IMR-90 (cell line): ENCODE data around the gene PTPRCAP. TPM values are rescaled to one million over a fixed set of nuclear protein-coding genes. Genes with fewer than 3 reads are reported as not detected.

Experiments used
- ATAC-seq: fragments of 200-7000 bp; cut with Tn5 transposase; 2 replicates; pipeline ENCODE4 v1.9.1; 2020; ENCODE audit warnings: low read depth, mild to moderate bottlenecking, moderate library complexity
- BruUV-seq: library from RNA; stranded (reverse); fragments of 400-500 nt; replicated peaks from 2 replicates; lab custom pipeline; 2021; lab: Mats Ljungman, UMichigan
- CTCF ChIA-PET: fragments of 300-600 bp; formaldehyde crosslinking; extraction: SDS; loops from one replicate; lab custom pipeline; 2021; ENCODE audit warnings: antibody characterized with exemption; lab: Yijun Ruan, JAX
- POLR2A ChIA-PET: fragments of 300-600 bp; sonication (Branson Sonifier 250); formaldehyde crosslinking; loops from one replicate; lab custom pipeline; 2022; ENCODE audit warnings: antibody characterized with exemption; ENCODE audit not compliant: unreplicated experiment; lab: Charles Lee
- DNase-seq: peaks from one replicate; pipeline ENCODE4 v3.0.0; 2013
- H2AFZ ChIP-seq: replicated peaks from 2 replicates; pipeline ENCODE3; 2013; ENCODE audit warnings: low read length, mild to moderate bottlenecking; ENCODE audit not compliant: poor library complexity
- H2AK5ac ChIP-seq: 2 replicates; pipeline ENCODE4 v1.6.1; 2013; ENCODE audit warnings: low read depth, low read length, inconsistent platforms
- H2AK9ac ChIP-seq: replicated peaks from 2 replicates; pipeline ENCODE3; 2013; ENCODE audit warnings: mild to moderate bottlenecking, low read depth, low read length, moderate library complexity; ENCODE audit not compliant: poor library complexity
- H2BK120ac ChIP-seq: 2 replicates; pipeline ENCODE4 v1.6.1; 2013; ENCODE audit warnings: low read depth, low read length, inconsistent platforms
- H2BK15ac ChIP-seq: 3 replicates; pipeline ENCODE4 v1.6.1; 2013; ENCODE audit warnings: low read depth, low read length, inconsistent platforms
- H2BK20ac ChIP-seq: 2 replicates; pipeline ENCODE4 v1.6.1; 2013; ENCODE audit warnings: low read depth, mild to moderate bottlenecking, inconsistent platforms, low read length, moderate library complexity
- H2BK5ac ChIP-seq: 2 replicates; pipeline ENCODE4 v1.6.1; 2013; ENCODE audit warnings: mild to moderate bottlenecking, low read depth, low read length, inconsistent platforms; ENCODE audit not compliant: poor library complexity, severe bottlenecking
- H3K14ac ChIP-seq: replicated peaks from 2 replicates; pipeline ENCODE4 v1.6.1; 2013; ENCODE audit warnings: low read depth, low read length, inconsistent platforms
- H3K18ac ChIP-seq: 2 replicates; pipeline ENCODE4 v1.6.1; 2013; ENCODE audit warnings: low read depth, low read length, control low read depth
- H3K23ac ChIP-seq: 2 replicates; pipeline ENCODE4 v1.6.1; 2013; ENCODE audit warnings: low read depth, low read length, inconsistent platforms
- H3K27ac ChIP-seq: 2 replicates; pipeline ENCODE4 v1.5.1; 2013; ENCODE audit warnings: mild to moderate bottlenecking, control low read depth, low read length; ENCODE audit not compliant: insufficient read depth
- H3K27me3 ChIP-seq: 2 replicates; pipeline ENCODE4 v1.6.1; 2013; ENCODE audit warnings: low read length; ENCODE audit not compliant: control insufficient read depth, insufficient read depth
- H3K36me3 ChIP-seq: 2 replicates; pipeline ENCODE4 v1.6.1; 2013; ENCODE audit warnings: low read length, mixed read lengths; ENCODE audit not compliant: control insufficient read depth, insufficient read depth
- H3K4ac ChIP-seq: 2 replicates; pipeline ENCODE4 v1.6.1; 2013; ENCODE audit warnings: low read depth, low read length, inconsistent platforms
- H3K4me1 ChIP-seq: 2 replicates; pipeline ENCODE4 v1.6.1; 2013; ENCODE audit warnings: low read length, mixed read lengths; ENCODE audit not compliant: control insufficient read depth, insufficient read depth
- H3K4me2 ChIP-seq: 2 replicates; pipeline ENCODE4 v1.6.1; 2013; ENCODE audit warnings: low read depth, mild to moderate bottlenecking, control low read depth, low read length, moderate library complexity
- H3K4me3 ChIP-seq: 2 replicates; pipeline ENCODE4 v1.5.1; 2013; ENCODE audit warnings: low read depth, mild to moderate bottlenecking, control low read depth, low read length, moderate library complexity; ENCODE audit not compliant: insufficient read depth
- H3K56ac ChIP-seq: 2 replicates; pipeline ENCODE4 v1.6.1; 2013; ENCODE audit warnings: low read length, inconsistent platforms; ENCODE audit not compliant: insufficient read depth; ENCODE audit errors: extremely low read depth
- H3K79me1 ChIP-seq, 2 experiments: 2 replicates each; pipeline ENCODE4 v1.6.1; 2013; ENCODE audit warnings: low read length in 2 of 2, inconsistent platforms in 1 of 2, low read depth in 1 of 2
- H3K9ac ChIP-seq: 2 replicates; pipeline ENCODE4 v1.6.1; 2013; ENCODE audit warnings: low read depth, low read length, control low read depth
- H3K9me1 ChIP-seq: 2 replicates; pipeline ENCODE4 v1.6.1; 2013; ENCODE audit warnings: low read length, inconsistent platforms; ENCODE audit not compliant: insufficient read depth
- H3K9me3 ChIP-seq: 2 replicates; pipeline ENCODE4 v1.6.1; 2013; ENCODE audit warnings: low read length; ENCODE audit not compliant: control insufficient read depth, insufficient read depth
- H4K20me1 ChIP-seq: 2 replicates; pipeline ENCODE4 v1.6.1; 2013; ENCODE audit warnings: low read length, inconsistent platforms; ENCODE audit not compliant: insufficient read depth
- H4K5ac ChIP-seq: 2 replicates; pipeline ENCODE4 v1.6.1; 2013; ENCODE audit warnings: mild to moderate bottlenecking, low read depth, low read length, control low read depth
- H4K8ac ChIP-seq, 2 experiments: 2 replicates each; pipeline ENCODE4 v1.6.1; 2013; ENCODE audit warnings: low read depth in 2 of 2, low read length in 2 of 2, control low read depth in 1 of 2, inconsistent platforms in 1 of 2
- H4K91ac ChIP-seq: 2 replicates; pipeline ENCODE4 v1.6.1; 2013; ENCODE audit warnings: low read depth, low read length, inconsistent platforms; ENCODE audit not compliant: insufficient read depth
- FOS ChIP-seq: fragments of 150-350 bp; IDR thresholded peaks from 2 replicates; pipeline ENCODE4 v1.6.1; 2016; ENCODE audit warnings: low read depth, low read length
- MAZ ChIP-seq: IDR thresholded peaks from 2 replicates; pipeline ENCODE4 v1.6.1; 2012; ENCODE audit warnings: low read depth, mild to moderate bottlenecking, low read length, improper control_type of control experiment, moderate library complexity, borderline replicate concordance
- RAD21 ChIP-seq: IDR thresholded peaks from 2 replicates; pipeline ENCODE4 v1.6.1; 2012; ENCODE audit warnings: low read length, improper control_type of control experiment
- WGBS, 2 experiments: methylation state at CpG; one replicate each; pipeline versions ENCODE4 v1.1.5 to v1.1.7; 2013; ENCODE audit warnings: missing lambda C conversion rate in 2 of 2; ENCODE audit not compliant: insufficient read length in 1 of 2; ENCODE audit errors: extremely low coverage in 2 of 2; 5-methylcytosine and 5-hydroxymethylcytosine counted together
- dilution Hi-C: fragments of 300-500 bp; cut with HindIII; formaldehyde crosslinking; loops from one replicate; pipeline ENCODE4 v1.14.3; 2018; ENCODE audit warnings: low sequenced_read_pairs; ENCODE audit not compliant: unreplicated experiment
- in situ Hi-C: fragments of 300-500 bp; cut with MboI; formaldehyde crosslinking; loops from 3 replicates; pipeline ENCODE4 v1.14.3; 2019; ENCODE audit warnings: low sequenced_read_pairs, inconsistent platforms, mixed read lengths
- intact Hi-C: fragments of 100-400 bp; cut with micrococcal nuclease; formaldehyde crosslinking; loops from 2 replicates; pipeline ENCODE4 v1.10.0; 2022
- polyA plus RNA-seq, 3 experiments: library from polyadenylated mRNA; depleted of rRNA; stranded (reverse); fragments of >200 nt; gene quantifications; 2 replicates each; pipeline ENCODE4 v1.2.3, GENCODE V29; 2012; ENCODE audit warnings: low replicate concordance in 1 of 3
- total RNA-seq: library from RNA; depleted of rRNA; stranded (reverse); fragments of >200 nt; gene quantifications from 2 replicates; pipeline ENCODE4 v1.2.3, GENCODE V29; 2012

The PTPRCAP gene
- total and polyA plus RNA-seq, 2 of the 4 experiments (the other 2 are of a cell fraction), result 0.24 TPM; not detected in 1

DNA sequence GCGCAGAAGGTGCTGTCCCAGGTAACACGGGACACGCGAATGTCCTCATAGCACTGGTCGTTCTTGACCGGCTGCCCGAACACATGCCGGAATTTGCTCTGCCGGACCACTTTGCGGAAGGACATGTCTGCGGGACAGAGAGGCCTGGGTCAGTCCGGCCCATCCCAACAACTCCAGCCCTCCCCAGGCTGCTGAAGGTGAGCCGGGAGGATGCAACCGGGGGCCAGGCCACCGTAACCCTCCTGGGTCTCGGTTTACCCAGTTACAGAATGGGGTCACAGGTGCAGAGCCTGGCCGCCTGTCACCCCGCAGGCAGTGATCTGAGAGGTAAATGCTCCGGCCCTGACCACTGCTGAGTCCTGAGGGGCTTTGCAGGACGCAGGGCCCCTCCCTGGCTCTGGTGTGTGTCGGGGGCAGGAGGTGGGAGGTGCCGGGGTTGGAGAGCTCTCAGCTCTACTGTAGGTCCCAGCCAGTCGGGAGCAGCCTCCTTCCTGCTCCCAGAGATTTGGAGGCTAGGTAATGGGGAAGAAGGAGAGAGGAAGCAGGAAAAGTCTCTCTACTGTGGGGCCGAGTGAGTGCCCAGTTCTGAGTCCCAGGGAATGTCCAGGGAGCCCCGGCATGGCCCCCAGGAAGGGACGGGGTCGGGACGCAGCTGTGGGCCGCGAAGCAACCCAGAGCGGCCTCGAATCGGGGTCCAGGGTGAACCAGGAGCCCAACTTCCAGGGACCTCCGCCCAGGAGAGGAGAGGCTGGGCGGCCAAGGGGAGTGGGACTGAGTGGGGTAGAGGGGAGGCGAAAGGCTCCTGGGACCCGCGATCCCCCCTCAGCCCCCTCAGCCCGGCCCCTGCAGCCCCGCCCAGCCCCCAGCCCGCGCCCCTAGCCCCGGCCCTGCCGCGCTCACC, 5.3 kb upstream of the PTPRCAP start:
- H3K4me2 ChIP-seq, result peak overlapping the region; percentile 90
- peak overlapping the region; percentile 83 for H3K4ac ChIP-seq
- CTCF ChIA-PET, result no interaction called here
- H3K27me3 ChIP-seq, result no peaks in the 10 kb centered on the region
- H4K91ac ChIP-seq, result peak overlapping the region; percentile 89
- BruUV-seq, result no TSS peak
- peak overlapping the region; percentile 55 to 93; a peak in 2 of 4 replicates for H4K8ac ChIP-seq
- H3K4me3 ChIP-seq, result peak overlapping the region; percentile 97
- no peak overlapping the region for H2BK20ac ChIP-seq
- peak overlapping the region; percentile 97 for H3K14ac ChIP-seq
- dilution Hi-C loops (no loop called here), intact Hi-C loops (loop anchor here (1.0 kb wide), 2 partner anchors 26 to 64 kb away; no protein-coding TSS in a partner anchor), in situ Hi-C loops (no loop called here)
- 50% methylated on average over 8 of the region's 45 CpGs; no CpG with 5 or more reads in 1 of the 2 experiments for WGBS, 2 experiments
- H2BK15ac ChIP-seq, result no peak overlapping the region; the same call in 2 of the 3 replicates
- H3K4me1 ChIP-seq, result peaks cover 3% of the 10 kb centered on the region; the same call in 1 of the 2 replicates
- peak overlapping the region; percentile 89 for H2AFZ ChIP-seq
- ATAC-seq (peak; percentile 27), DNase-seq (no peak)
- POLR2A ChIA-PET, result interaction anchor here (0.6 kb wide), 1 partner anchor 26 kb away, joined by 6 read pairs; no protein-coding TSS in a partner anchor
- H3K27ac ChIP-seq, result peak overlapping the region; percentile 89
- peak overlapping the region; percentile 59 for H3K56ac ChIP-seq
- H3K9me3 ChIP-seq, result no peaks in the 10 kb centered on the region
- peaks cover 8% of the 10 kb centered on the region for H4K20me1 ChIP-seq
- peak overlapping the region; percentile 100 for H2AK9ac ChIP-seq
- H3K36me3 ChIP-seq, result peaks cover 35% of the 10 kb centered on the region; the same call in 1 of the 2 replicates
- H2BK120ac ChIP-seq, result 0 out of 2 replicates have a peak overlapping the region, but pooled peaks have one; percentile 19
- peak overlapping the region; percentile 91 for H3K23ac ChIP-seq
- no peak for TF ChIP-seq RAD21
- no peak for TF ChIP-seq MAZ
- TF ChIP-seq FOS, result no peak
- peak overlapping the region; percentile 65 for H2BK5ac ChIP-seq
- peaks cover 8% of the 10 kb centered on the region; the same call in 1 of the 2 replicates for H3K9me1 ChIP-seq
- H3K18ac ChIP-seq, result no peak overlapping the region; the same call in 1 of the 2 replicates
- peak overlapping the region; percentile 69 for H4K5ac ChIP-seq
- H3K79me1 ChIP-seq, result peaks cover 8 to 26% of the 10 kb centered on the region in 2 experiments
- H2AK5ac ChIP-seq, result peak overlapping the region; percentile 86
- peak overlapping the region; percentile 97 for H3K9ac ChIP-seq
